ENCODE data around the gene NECTIN4. TPM values are rescaled to one million over a fixed set of nuclear protein-coding genes. Genes with fewer than 3 reads are reported as not detected.

Gene NECTIN4
- total RNA-seq, 2 experiments from 2014 or later: not detected

GRCh38 chr1:161092621-161093028, 3.3 kb upstream of the NECTIN4 start:
- Histone ChIP-seq H3K9me2 (ENCODE audit: insufficient read depth, low read length) (no peaks in the 10 kb centered on the region), H3K4me3 (ENCODE audit: low read depth, low read length, poor library complexity, severe bottlenecking) (no peak overlapping the region), H3K9me3 (ENCODE audit: low read length) (no peaks in the 10 kb centered on the region), H3K27ac (ENCODE audit: low read depth, low read length, poor library complexity, severe bottlenecking) (no peak overlapping the region), H4K20me1 (ENCODE audit: insufficient read depth, low read length) (no peaks in the 10 kb centered on the region), H3K79me2 (ENCODE audit: insufficient read depth, low read depth, low read length) (no peaks in the 10 kb centered on the region), H3K4me1 (ENCODE audit: insufficient read depth, low read length, poor library complexity, severe bottlenecking) (peaks cover 14% of the 10 kb centered on the region), H3K36me3 (ENCODE audit: insufficient read depth, low read length) (no peaks in the 10 kb centered on the region), H2AFZ (ENCODE audit: low read length) (no peak overlapping the region), H3K4me2 (ENCODE audit: low read length) (no peak overlapping the region)
- TF ChIP-seq EZH2phosphoT487 (IDR thresholded peaks at IDR 0.05; ENCODE audit: borderline replicate concordance, low read depth, low read length): no peak
- no peak for TF ChIP-seq CTCF (conservative IDR thresholded peaks at IDR 0.05; ENCODE audit: low read length)
- intact Hi-C loops (cut with micrococcal nuclease; ENCODE audit: unreplicated experiment): loop anchor here (10.0 kb wide), 1 partner anchor 258 kb away; no protein-coding TSS in a partner anchor
- BruUV-seq (replicated peaks): no TSS peak
- POLR2A ChIA-PET: no interaction called here
- CTCF ChIA-PET (ENCODE audit: unreplicated experiment): no interaction called here
- no peak for DNase-seq (ENCODE audit: low spot score)

- peaks cover 9% of the 10 kb centered on the region for H3K4me1 ChIP-seq (ENCODE audit: insufficient read depth, low read length, poor library complexity, severe bottlenecking)
- intact Hi-C loops (cut with micrococcal nuclease; ENCODE audit: unreplicated experiment): loop anchor here (10.0 kb wide), 1 partner anchor 257 kb away; no protein-coding TSS in a partner anchor
- no peaks in the 10 kb centered on the region for H3K36me3 ChIP-seq (ENCODE audit: insufficient read depth, low read length)
- no peak overlapping the region for H2AFZ ChIP-seq (ENCODE audit: low read length)
- CTCF ChIA-PET (ENCODE audit: unreplicated experiment): no interaction called here
- no peak for TF ChIP-seq EZH2phosphoT487 (IDR thresholded peaks at IDR 0.05; ENCODE audit: borderline replicate concordance, low read depth, low read length)
- TF ChIP-seq CTCF (conservative IDR thresholded peaks at IDR 0.05; ENCODE audit: low read length): no peak
- no peak overlapping the region for H3K27ac ChIP-seq (ENCODE audit: low read depth, low read length, poor library complexity, severe bottlenecking)
- no peak for DNase-seq (ENCODE audit: low spot score)
- POLR2A ChIA-PET: no interaction called here
- no peak overlapping the region for H3K4me3 ChIP-seq (ENCODE audit: low read depth, low read length, poor library complexity, severe bottlenecking)
- no peaks in the 10 kb centered on the region for H3K9me2 ChIP-seq (ENCODE audit: insufficient read depth, low read length)
- H3K79me2 ChIP-seq (ENCODE audit: insufficient read depth, low read depth, low read length): no peaks in the 10 kb centered on the region
- no peaks in the 10 kb centered on the region for H4K20me1 ChIP-seq (ENCODE audit: insufficient read depth, low read length)
- BruUV-seq (replicated peaks): no TSS peak
- H3K4me2 ChIP-seq (ENCODE audit: low read length): no peak overlapping the region
- no peaks in the 10 kb centered on the region for H3K9me3 ChIP-seq (ENCODE audit: low read length)
These were observed 2.6 kb upstream of the NECTIN4 start for GRCh38 chr1:161091796-161092507.

- TF ChIP-seq CTCF (conservative IDR thresholded peaks at IDR 0.05; ENCODE audit: low read length): no peak
- no peak for TF ChIP-seq EZH2phosphoT487 (IDR thresholded peaks at IDR 0.05; ENCODE audit: borderline replicate concordance, low read depth, low read length)
- Histone ChIP-seq H3K27ac (ENCODE audit: low read depth, low read length, poor library complexity, severe bottlenecking) (no peak overlapping the region), H3K79me2 (ENCODE audit: insufficient read depth, low read depth, low read length) (no peaks in the 10 kb centered on the region), H3K9me3 (ENCODE audit: low read length) (no peaks in the 10 kb centered on the region), H3K4me1 (ENCODE audit: insufficient read depth, low read length, poor library complexity, severe bottlenecking) (peaks cover 3% of the 10 kb centered on the region), H3K4me2 (ENCODE audit: low read length) (no peak overlapping the region), H3K4me3 (ENCODE audit: low read depth, low read length, poor library complexity, severe bottlenecking) (no peak overlapping the region), H3K9me2 (ENCODE audit: insufficient read depth, low read length) (no peaks in the 10 kb centered on the region), H2AFZ (ENCODE audit: low read length) (no peak overlapping the region), H3K36me3 (ENCODE audit: insufficient read depth, low read length) (no peaks in the 10 kb centered on the region), H4K20me1 (ENCODE audit: insufficient read depth, low read length) (no peaks in the 10 kb centered on the region)
- ChIA-PET POLR2A (no interaction called here), CTCF (ENCODE audit: unreplicated experiment) (no interaction called here)
- intact Hi-C loops (cut with micrococcal nuclease; ENCODE audit: unreplicated experiment): loop anchor here (10.0 kb wide), 1 partner anchor 256 kb away; no protein-coding TSS in a partner anchor
- no TSS peak for BruUV-seq (replicated peaks)
- DNase-seq (ENCODE audit: low spot score): no peak
These were observed 1.7 kb upstream of the NECTIN4 start for GRCh38 chr1:161091093-161091492.
